A549 (cell line): ENCODE measurements around the gene IGFBP3. TPM values are rescaled to one million over a fixed set of nuclear protein-coding genes. Genes with fewer than 3 reads are reported as not detected.

Source experiments
- ATAC-seq, 2 experiments: fragments of 200-7000 bp in 1 of 2; fragments of >200 bp in 1 of 2; cut with Nextera tagmentation in 1 of 2; cut with Tn5 transposase in 1 of 2; 3 replicates each; pipeline versions ENCODE4 v1.8.0 to v1.9.1; 2018 to 2020; ENCODE audit warnings: mild to moderate bottlenecking in 1 of 2, moderate library complexity in 1 of 2
- CTCF ChIA-PET: fragments of 300-600 bp; sonication (Branson Sonifier 250); formaldehyde crosslinking; extraction: SDS; loops from one replicate; lab custom pipeline; 2021; ENCODE audit warnings: antibody characterized with exemption, inconsistent platforms; lab: Yijun Ruan, JAX
- POLR2A ChIA-PET: fragments of 350-600 bp; formaldehyde crosslinking; extraction: SDS; loops from one replicate; lab custom pipeline; 2021; ENCODE audit warnings: antibody characterized with exemption, inconsistent platforms; lab: Yijun Ruan, JAX
- DNase-seq, 2 experiments: peaks; one replicate each; pipeline versions ENCODE4 v3.0.0 to v3.0.0-alpha.2; 2011 to 2016; ENCODE audit warnings: low read depth in 1 of 2, low spot score in 1 of 2
- FAIRE-seq: peaks from 2 replicates; lab custom pipeline; 2011; peaks lifted over from hg19 to GRCh38; lab: Jason Lieb, UNC
- H3K27ac ChIP-seq, 2 experiments: fragments of >200 bp; sonication (Bioruptor Twin); formaldehyde crosslinking; 3 replicates each; pipeline ENCODE4 v1.5.1; 2016 to 2017
- H3K4me1 ChIP-seq: fragments of >200 bp; sonication (Bioruptor Twin); formaldehyde crosslinking; 3 replicates; pipeline ENCODE4 v1.6.1; 2016
- H3K4me2 ChIP-seq: fragments of >200 bp; sonication (Bioruptor Twin); formaldehyde crosslinking; 3 replicates; pipeline ENCODE4 v1.6.1; 2016
- H3K4me3 ChIP-seq: fragments of >200 bp; sonication (Bioruptor Twin); formaldehyde crosslinking; 3 replicates; pipeline ENCODE4 v1.5.1; 2016
- H3K9me3 ChIP-seq: fragments of >200 bp; sonication (Bioruptor Twin); formaldehyde crosslinking; 3 replicates; pipeline ENCODE4 v1.6.1; 2016
- BHLHE40 ChIP-seq: IDR thresholded peaks from 2 replicates; pipeline ENCODE4 v1.6.1; 2012; ENCODE audit warnings: low read depth, low read length, inconsistent platforms
- CBX8 ChIP-seq: fragments of 200-600 bp; sonication (generic); IDR thresholded peaks from 2 replicates; pipeline ENCODE4 v1.6.1; 2016
- EHF ChIP-seq: fragments of 250-450 bp; sonication (Bioruptor Pico); IDR thresholded peaks from 2 replicates; pipeline ENCODE4 v1.5.0; 2020; ENCODE audit warnings: mild to moderate bottlenecking
- EHMT2 ChIP-seq: fragments of 200-600 bp; sonication (generic); IDR thresholded peaks from 2 replicates; pipeline ENCODE4 v1.6.1; 2016; ENCODE audit warnings: antibody characterized with exemption, low read depth, mild to moderate bottlenecking, moderate library complexity
- ESRRA ChIP-seq: fragments of 150-350 bp; IDR thresholded peaks from 2 replicates; pipeline ENCODE4 v1.6.1; 2014; ENCODE audit warnings: mild to moderate bottlenecking, low read length, borderline replicate concordance
- FOSB ChIP-seq: fragments of 250-450 bp; sonication (Bioruptor Pico); IDR thresholded peaks from 2 replicates; pipeline ENCODE4 v1.5.0; 2020; ENCODE audit warnings: mild to moderate bottlenecking, moderate library complexity
- FOSL2 ChIP-seq, 2 experiments: fragments of 450-650 bp in 1 of 2; fragments of >200 bp in 1 of 2; sonication (Bioruptor Twin) in 1 of 2; formaldehyde crosslinking; IDR thresholded peaks; 2 replicates each; pipeline versions ENCODE4 v1.5.0 to v1.6.1; 2016 to 2020; ENCODE audit warnings: mild to moderate bottlenecking in 1 of 2, moderate library complexity in 1 of 2
- GATA3 ChIP-seq: IDR thresholded peaks from 2 replicates; pipeline ENCODE4 v1.6.1; 2012; ENCODE audit warnings: borderline replicate concordance
- HOXB13 ChIP-seq: fragments of 250-450 bp; sonication (Bioruptor Pico); IDR thresholded peaks from 2 replicates; pipeline ENCODE4 v1.5.0; 2020; ENCODE audit warnings: low read depth, mild to moderate bottlenecking, moderate library complexity
- MAZ ChIP-seq: fragments of 150-350 bp; IDR thresholded peaks from 2 replicates; pipeline ENCODE4 v1.6.1; 2014; ENCODE audit warnings: antibody characterized with exemption, low read depth, low read length, borderline replicate concordance
- MYC ChIP-seq: IDR thresholded peaks from 2 replicates; pipeline ENCODE4 v1.6.1; 2012; ENCODE audit warnings: mild to moderate bottlenecking, inconsistent platforms, low read length, improper control_type of control experiment, borderline replicate concordance
- NFE2L2 ChIP-seq: fragments of 150-350 bp; conservative IDR thresholded peaks from 2 replicates; pipeline ENCODE4 v1.6.1; 2014; ENCODE audit warnings: low read length
- NPAS2 ChIP-seq: fragments of 250-450 bp; sonication (Bioruptor Pico); IDR thresholded peaks from 2 replicates; pipeline ENCODE4 v1.8.0; 2022; ENCODE audit warnings: mild to moderate bottlenecking, moderate library complexity, borderline replicate concordance
- PHF8 ChIP-seq: fragments of 200-600 bp; sonication (generic); IDR thresholded peaks from 2 replicates; pipeline ENCODE4 v1.6.1; 2016; ENCODE audit warnings: low read depth, mild to moderate bottlenecking, antibody characterized with exemption, moderate library complexity, borderline replicate concordance
- POLR2A ChIP-seq: IDR thresholded peaks from 2 replicates; pipeline ENCODE4 v1.6.1; 2012; ENCODE audit warnings: mild to moderate bottlenecking, low read length
- POLR2AphosphoS2 ChIP-seq: conservative IDR thresholded peaks from 2 replicates; pipeline ENCODE4 v1.6.1; 2012; ENCODE audit warnings: low read length, improper control_type of control experiment, inconsistent platforms
- RCOR1 ChIP-seq: fragments of 150-350 bp; IDR thresholded peaks from 2 replicates; pipeline ENCODE4 v1.6.1; 2014; ENCODE audit warnings: antibody characterized with exemption, low read length, low read depth
- RFX5 ChIP-seq: fragments of 450-650 bp; IDR thresholded peaks from 2 replicates; pipeline ENCODE4 v1.7.1; 2014; ENCODE audit warnings: antibody characterized with exemption, mild to moderate bottlenecking, moderate library complexity
- TFCP2L1 ChIP-seq: fragments of 250-450 bp; sonication (Bioruptor Pico); IDR thresholded peaks from 2 replicates; pipeline ENCODE4 v1.5.0; 2021; ENCODE audit warnings: mild to moderate bottlenecking
- ZFP36 ChIP-seq: fragments of 450-650 bp; IDR thresholded peaks from 2 replicates; pipeline ENCODE4 v1.6.1; 2014; ENCODE audit warnings: borderline replicate concordance; ENCODE audit not compliant: partially characterized antibody
- ZNF302 ChIP-seq: fragments of 250-450 bp; sonication (Bioruptor Pico); IDR thresholded peaks from 2 replicates; pipeline ENCODE4 v1.9.0; 2021; ENCODE audit warnings: inconsistent platforms, mild to moderate bottlenecking, moderate library complexity
- ZSCAN20 ChIP-seq: fragments of 250-450 bp; sonication (Bioruptor Pico); IDR thresholded peaks from 2 replicates; pipeline ENCODE4 v1.8.0; 2022; ENCODE audit warnings: mild to moderate bottlenecking, moderate library complexity
- WGBS: methylation state at CpG from one replicate; pipeline ENCODE4 v1.1.6; 2017; ENCODE audit errors: missing lambda C conversion rate; 5-methylcytosine and 5-hydroxymethylcytosine counted together
- polyA plus RNA-seq, 4 experiments: library from polyadenylated mRNA; depleted of rRNA in 3 of 4; stranded (reverse); fragments of >200 nt; fragmentation: RNase III in 1 of 4; extraction: RNeasy Plus Mini Kit Qiagen cat#74134 plus additional on column Dnase treatment in 1 of 4; gene quantifications; 2 replicates in 3 of 4; 3 replicates in 1 of 4; pipeline ENCODE4 v1.2.3, GENCODE V29; 2011 to 2017
- TF ChIP-seq, protein P1 (sequence below): fragments of >200 bp; sonication (Bioruptor Twin); formaldehyde crosslinking; IDR thresholded peaks from 3 replicates; pipeline ENCODE4 v1.6.1; 2016
- TF ChIP-seq, protein P2 (sequence below): fragments of >200 bp; sonication (Bioruptor Twin); formaldehyde crosslinking; IDR thresholded peaks from 2 replicates; pipeline ENCODE4 v1.6.1; 2016
- TF ChIP-seq, protein P3 (sequence below): fragments of 150-350 bp; IDR thresholded peaks from 2 replicates; pipeline ENCODE4 v1.6.1; 2014; ENCODE audit warnings: low read depth, mild to moderate bottlenecking, low read length
- TF ChIP-seq, protein P4 (sequence below): fragments of 200-600 bp; sonication (generic); IDR thresholded peaks from 2 replicates; pipeline ENCODE4 v1.6.1; 2016; ENCODE audit warnings: antibody characterized with exemption, mild to moderate bottlenecking, moderate library complexity

The IGFBP3 gene
- polyA plus RNA-seq, 2 of the 4 experiments (the other 2 are of a cell fraction) = 153 to 291 TPM

DNA sequence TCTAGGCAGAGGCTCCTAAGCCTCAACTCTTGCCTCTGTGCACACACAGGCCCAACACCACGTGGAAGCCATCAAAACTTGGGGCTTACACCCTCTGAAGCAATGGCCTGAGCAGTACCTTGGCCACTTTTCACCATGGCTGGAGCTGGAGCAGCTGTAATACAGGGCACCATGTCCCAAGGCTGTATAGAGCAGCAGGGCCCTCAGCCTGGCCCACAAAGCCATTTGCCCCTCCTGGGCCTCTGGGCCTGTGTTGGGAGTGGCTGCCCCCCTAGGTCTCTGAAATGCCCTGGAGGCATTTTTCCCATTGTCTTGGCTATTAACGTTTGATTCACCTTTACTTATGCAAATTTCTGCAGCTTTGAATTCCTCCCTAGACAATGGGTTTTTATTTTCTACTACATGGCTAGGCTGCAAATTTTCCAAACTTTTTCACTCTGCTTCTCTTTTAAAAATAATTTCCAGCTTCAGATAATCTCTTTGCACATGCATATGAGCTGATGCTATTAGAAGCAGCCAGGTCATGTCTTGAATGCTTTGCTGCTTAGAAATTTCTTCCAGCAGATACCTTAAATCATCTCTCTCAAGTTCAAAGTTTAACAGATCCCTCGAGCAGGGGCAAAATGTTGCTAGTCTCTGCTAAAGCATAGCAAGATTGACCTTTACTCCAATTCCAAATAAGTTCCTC lies 42.5 kb downstream of the IGFBP3 start:
- FAIRE-seq = no peak
- 21% methylated on average over 3 of the region's 3 CpGs for whole genome bisulfite sequencing
- no peak overlapping the region for H3K4me2 ChIP-seq
- H3K4me3 ChIP-seq = no peak overlapping the region
- CTCF ChIA-PET = no interaction called here
- no peak for TF ChIP-seq EHMT2
- TF ChIP-seq TFCP2L1 (CRISPR knock-in tag) = no peak
- no peak for TF ChIP-seq BHLHE40
- TF ChIP-seq POLR2AphosphoS2 = no peak
- TF ChIP-seq FOSL2 (IDR thresholded peaks at IDR 0.05) = no peak
- no peak for TF ChIP-seq FOSL2 (CRISPR knock-in tag; IDR thresholded peaks at IDR 0.05)
- no peak for TF ChIP-seq EHF (CRISPR knock-in tag)
- TF ChIP-seq, protein P1, sequence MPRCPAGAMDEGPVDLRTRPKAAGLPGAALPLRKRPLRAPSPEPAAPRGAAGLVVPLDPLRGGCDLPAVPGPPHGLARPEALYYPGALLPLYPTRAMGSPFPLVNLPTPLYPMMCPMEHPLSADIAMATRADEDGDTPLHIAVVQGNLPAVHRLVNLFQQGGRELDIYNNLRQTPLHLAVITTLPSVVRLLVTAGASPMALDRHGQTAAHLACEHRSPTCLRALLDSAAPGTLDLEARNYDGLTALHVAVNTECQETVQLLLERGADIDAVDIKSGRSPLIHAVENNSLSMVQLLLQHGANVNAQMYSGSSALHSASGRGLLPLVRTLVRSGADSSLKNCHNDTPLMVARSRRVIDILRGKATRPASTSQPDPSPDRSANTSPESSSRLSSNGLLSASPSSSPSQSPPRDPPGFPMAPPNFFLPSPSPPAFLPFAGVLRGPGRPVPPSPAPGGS = no peak
- TF ChIP-seq POLR2A = no peak
- no peak for TF ChIP-seq HOXB13 (CRISPR knock-in tag)
- TF ChIP-seq, protein P2, sequence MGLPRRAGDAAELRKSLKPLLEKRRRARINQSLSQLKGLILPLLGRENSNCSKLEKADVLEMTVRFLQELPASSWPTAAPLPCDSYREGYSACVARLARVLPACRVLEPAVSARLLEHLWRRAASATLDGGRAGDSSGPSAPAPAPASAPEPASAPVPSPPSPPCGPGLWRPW = no peak
- no peak for TF ChIP-seq CBX8
- TF ChIP-seq, protein P3, sequence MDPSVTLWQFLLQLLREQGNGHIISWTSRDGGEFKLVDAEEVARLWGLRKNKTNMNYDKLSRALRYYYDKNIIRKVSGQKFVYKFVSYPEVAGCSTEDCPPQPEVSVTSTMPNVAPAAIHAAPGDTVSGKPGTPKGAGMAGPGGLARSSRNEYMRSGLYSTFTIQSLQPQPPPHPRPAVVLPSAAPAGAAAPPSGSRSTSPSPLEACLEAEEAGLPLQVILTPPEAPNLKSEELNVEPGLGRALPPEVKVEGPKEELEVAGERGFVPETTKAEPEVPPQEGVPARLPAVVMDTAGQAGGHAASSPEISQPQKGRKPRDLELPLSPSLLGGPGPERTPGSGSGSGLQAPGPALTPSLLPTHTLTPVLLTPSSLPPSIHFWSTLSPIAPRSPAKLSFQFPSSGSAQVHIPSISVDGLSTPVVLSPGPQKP = no peak
- TF ChIP-seq, all 56 proteins: peak for 0
- DNase-seq = no peak
- Histone ChIP-seq H3K4me1 (peaks cover 35% of the 10 kb centered on the region), H3K9me3 (peaks cover 14% of the 10 kb centered on the region; the same call in 2 of the 3 replicates), H3K27ac (no peak overlapping the region)
- POLR2A ChIA-PET = no interaction called here
- no peak for ATAC-seq

DNA sequence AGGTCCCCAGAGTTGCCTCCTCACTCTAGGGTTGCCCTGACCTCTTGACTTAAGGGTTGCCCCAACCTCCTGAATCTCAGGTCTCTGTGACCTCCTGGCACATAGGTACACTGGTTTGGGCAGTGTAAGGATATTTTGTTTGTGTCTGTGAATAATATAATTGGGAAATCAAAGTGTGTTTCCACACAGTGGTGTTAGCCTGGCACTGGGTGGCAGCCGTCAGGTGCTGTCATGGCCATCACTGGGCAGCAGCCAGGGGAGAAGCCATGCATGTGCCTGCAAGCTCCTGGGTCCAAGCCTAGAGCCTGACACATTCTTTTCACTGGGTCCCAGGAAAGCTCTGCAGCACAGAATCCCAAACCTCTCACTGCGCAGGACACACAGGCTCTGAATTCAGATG lies 44.6 kb downstream of the IGFBP3 start:
- no peak for TF ChIP-seq MYC
- no peak for TF ChIP-seq HOXB13 (CRISPR knock-in tag)
- TF ChIP-seq MAZ = no peak
- TF ChIP-seq, protein P3 = no peak
- no peak for TF ChIP-seq ZSCAN20 (CRISPR knock-in tag)
- TF ChIP-seq ZNF302 (CRISPR knock-in tag) = no peak
- no peak for TF ChIP-seq POLR2A
- no peak for TF ChIP-seq NFE2L2
- no peak for TF ChIP-seq NPAS2 (CRISPR knock-in tag)
- no peak for TF ChIP-seq FOSB (CRISPR knock-in tag)
- TF ChIP-seq, protein P4, sequence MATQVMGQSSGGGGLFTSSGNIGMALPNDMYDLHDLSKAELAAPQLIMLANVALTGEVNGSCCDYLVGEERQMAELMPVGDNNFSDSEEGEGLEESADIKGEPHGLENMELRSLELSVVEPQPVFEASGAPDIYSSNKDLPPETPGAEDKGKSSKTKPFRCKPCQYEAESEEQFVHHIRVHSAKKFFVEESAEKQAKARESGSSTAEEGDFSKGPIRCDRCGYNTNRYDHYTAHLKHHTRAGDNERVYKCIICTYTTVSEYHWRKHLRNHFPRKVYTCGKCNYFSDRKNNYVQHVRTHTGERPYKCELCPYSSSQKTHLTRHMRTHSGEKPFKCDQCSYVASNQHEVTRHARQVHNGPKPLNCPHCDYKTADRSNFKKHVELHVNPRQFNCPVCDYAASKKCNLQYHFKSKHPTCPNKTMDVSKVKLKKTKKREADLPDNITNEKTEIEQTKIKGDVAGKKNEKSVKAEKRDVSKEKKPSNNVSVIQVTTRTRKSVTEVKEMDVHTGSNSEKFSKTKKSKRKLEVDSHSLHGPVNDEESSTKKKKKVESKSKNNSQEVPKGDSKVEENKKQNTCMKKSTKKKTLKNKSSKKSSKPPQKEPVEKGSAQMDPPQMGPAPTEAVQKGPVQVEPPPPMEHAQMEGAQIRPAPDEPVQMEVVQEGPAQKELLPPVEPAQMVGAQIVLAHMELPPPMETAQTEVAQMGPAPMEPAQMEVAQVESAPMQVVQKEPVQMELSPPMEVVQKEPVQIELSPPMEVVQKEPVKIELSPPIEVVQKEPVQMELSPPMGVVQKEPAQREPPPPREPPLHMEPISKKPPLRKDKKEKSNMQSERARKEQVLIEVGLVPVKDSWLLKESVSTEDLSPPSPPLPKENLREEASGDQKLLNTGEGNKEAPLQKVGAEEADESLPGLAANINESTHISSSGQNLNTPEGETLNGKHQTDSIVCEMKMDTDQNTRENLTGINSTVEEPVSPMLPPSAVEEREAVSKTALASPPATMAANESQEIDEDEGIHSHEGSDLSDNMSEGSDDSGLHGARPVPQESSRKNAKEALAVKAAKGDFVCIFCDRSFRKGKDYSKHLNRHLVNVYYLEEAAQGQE = no peak
- TF ChIP-seq ZFP36 = no peak
- no peak for TF ChIP-seq TFCP2L1 (CRISPR knock-in tag)
- no peak for TF ChIP-seq GATA3
- TF ChIP-seq PHF8 = no peak
- TF ChIP-seq RCOR1 = no peak
- TF ChIP-seq, protein P1 = no peak
- no peak for TF ChIP-seq RFX5
- no peak for TF ChIP-seq ESRRA
- no peak for ATAC-seq
- DNase-seq = no peak
- WGBS = 92% methylated on average over 2 of the region's 2 CpGs
- Histone ChIP-seq H3K4me1 (peaks cover 16% of the 10 kb centered on the region), H3K27ac (peak overlapping the region in 1 of 2 experiments; percentile 3; a peak in 1 of 6 replicates), H3K4me2 (no peak overlapping the region), H3K9me3 (peaks cover 14% of the 10 kb centered on the region; the same call in 2 of the 3 replicates), H3K4me3 (no peak overlapping the region)
- FAIRE-seq = no peak
- ChIA-PET POLR2A (no interaction called here), CTCF (interaction anchor here (1.1 kb wide), 1 partner anchor 37 kb away, joined by 3 read pairs; no protein-coding TSS in a partner anchor)
